GM20431 (cell line): ENCODE data around the gene PDE10A.

ENCODE experiments used
- in situ Hi-C: fragments of 300-500 bp; cut with MseI, MboI; formaldehyde crosslinking; loops from one replicate; pipeline ENCODE4 v1.15.0; 2020; ENCODE audit warnings: low sequenced_read_pairs; ENCODE audit not compliant: unreplicated experiment

Gene PDE10A

GRCh38 chr6:165448210-165448609 is 214.8 kb downstream of the PDE10A start:
- in situ Hi-C loops = no loop called here

- in situ Hi-C loops = no loop called here
Measured at GRCh38 chr6:165447141-165447540, 215.9 kb downstream of the PDE10A start.

- in situ Hi-C loops = no loop called here
Measured at GRCh38 chr6:165446331-165446730, 216.7 kb downstream of the PDE10A start.

GRCh38 chr6:165443462-165443861 is 219.6 kb downstream of the PDE10A start:
- in situ Hi-C loops = no loop called here

GRCh38 chr6:165441181-165441580 is 221.9 kb downstream of the PDE10A start:
- in situ Hi-C loops = no loop called here

GRCh38 chr6:165439928-165440554 is 223.0 kb downstream of the PDE10A start:
- in situ Hi-C loops = no loop called here

GRCh38 chr6:165426892-165427291 is 236.1 kb downstream of the PDE10A start:
- in situ Hi-C loops = no loop called here

- in situ Hi-C loops = no loop called here
Measured at GRCh38 chr6:165422192-165422591, 240.8 kb downstream of the PDE10A start.

- in situ Hi-C loops = no loop called here
Measured at GRCh38 chr6:165417278-165417865, 245.7 kb downstream of the PDE10A start.

GRCh38 chr6:165404697-165405096 is 258.3 kb downstream of the PDE10A start:
- in situ Hi-C loops = no loop called here

GRCh38 chr6:165404296-165404695 is 258.7 kb downstream of the PDE10A start:
- in situ Hi-C loops = no loop called here

GRCh38 chr6:165403006-165403595 is 259.9 kb downstream of the PDE10A start:
- in situ Hi-C loops = no loop called here

- in situ Hi-C loops = no loop called here
Measured at GRCh38 chr6:165401092-165401491, 261.9 kb downstream of the PDE10A start.

GRCh38 chr6:165390475-165390874 is 272.6 kb downstream of the PDE10A start:
- in situ Hi-C loops = no loop called here

- in situ Hi-C loops = no loop called here
Measured at GRCh38 chr6:165389534-165389933, 273.5 kb downstream of the PDE10A start.

- in situ Hi-C loops = no loop called here
Measured at GRCh38 chr6:165383323-165383722, 279.7 kb downstream of the PDE10A start.

- in situ Hi-C loops = no loop called here
Measured at GRCh38 chr6:165376100-165376499, 286.9 kb downstream of the PDE10A start.

GRCh38 chr6:165365371-165365770 is 297.7 kb downstream of the PDE10A start:
- in situ Hi-C loops = no loop called here

- in situ Hi-C loops = no loop called here
Measured at GRCh38 chr6:165345700-165346099, 317.3 kb downstream of the PDE10A start.

GRCh38 chr6:165340532-165340931 is 322.5 kb downstream of the PDE10A start:
- in situ Hi-C loops = no loop called here

GRCh38 chr6:165325609-165326008 is 337.4 kb downstream of the PDE10A start:
- in situ Hi-C loops = no loop called here
